PFSK-1 (cell line): ENCODE data around the gene UCK2.

Experiments
- FOXP2 ChIP-seq: optimal IDR thresholded peaks from 2 replicates; pipeline ENCODE3; 2011; ENCODE audit warnings: borderline replicate concordance, control low read depth, inconsistent platforms; ENCODE audit not compliant: insufficient read depth; ENCODE audit errors: extremely low read length, extremely low read depth
- POLR2AphosphoS5 ChIP-seq: IDR thresholded peaks from 2 replicates; pipeline ENCODE4 v1.6.1; 2012; ENCODE audit warnings: low read depth, mild to moderate bottlenecking, control low read depth, low read length, moderate library complexity
- REST ChIP-seq, 2 experiments: IDR thresholded peaks; 2 replicates each; pipeline versions ENCODE4 v1.6.1 to v1.8.0; 2011 to 2012; ENCODE audit warnings: low read depth in 2 of 2, low read length in 2 of 2, control low read depth in 1 of 2, inconsistent platforms in 1 of 2, mild to moderate bottlenecking in 1 of 2, moderate library complexity in 1 of 2; ENCODE audit not compliant: insufficient read depth in 1 of 2
- SIN3A ChIP-seq: IDR thresholded peaks from 2 replicates; pipeline ENCODE4 v1.6.1; 2012; ENCODE audit warnings: mild to moderate bottlenecking, low read length, moderate library complexity, borderline replicate concordance; ENCODE audit not compliant: insufficient read depth
- TAF1 ChIP-seq: IDR thresholded peaks from 2 replicates; pipeline ENCODE4 v1.6.1; 2012; ENCODE audit warnings: low read length, control low read depth, borderline replicate concordance; ENCODE audit not compliant: insufficient read depth

The UCK2 gene

GRCh38 chr1:165854101-165854845 is 26.9 kb downstream of the UCK2 start:
- no peak for TF ChIP-seq SIN3A
- TF ChIP-seq POLR2AphosphoS5: no peak
- no peak for TF ChIP-seq TAF1
- TF ChIP-seq FOXP2: no peak
- no peak for TF ChIP-seq REST (IDR thresholded peaks at IDR 0.05; ENCODE audit: insufficient read depth in 1 of 2, low read depth in 2 of 2, low read length in 2 of 2)

GRCh38 chr1:165855010-165855838 is 27.8 kb downstream of the UCK2 start:
- TF ChIP-seq POLR2AphosphoS5 (no peak), TAF1 (no peak), REST (IDR thresholded peaks at IDR 0.05; ENCODE audit: insufficient read depth in 1 of 2, low read depth in 2 of 2, low read length in 2 of 2) (no peak), FOXP2 (no peak), SIN3A (no peak)

GRCh38 chr1:165856021-165856420 is 28.6 kb downstream of the UCK2 start:
- TF ChIP-seq SIN3A (no peak), REST (IDR thresholded peaks at IDR 0.05; ENCODE audit: insufficient read depth in 1 of 2, low read depth in 2 of 2, low read length in 2 of 2) (no peak), TAF1 (no peak), POLR2AphosphoS5 (no peak), FOXP2 (no peak)

- TF ChIP-seq SIN3A (no peak), REST (IDR thresholded peaks at IDR 0.05; ENCODE audit: insufficient read depth in 1 of 2, low read depth in 2 of 2, low read length in 2 of 2) (no peak), TAF1 (no peak), FOXP2 (no peak), POLR2AphosphoS5 (no peak)
Measured at GRCh38 chr1:165856606-165857005, 29.2 kb downstream of the UCK2 start.
